Vagina (tissue), 2 donors: ENCODE measurements around the gene USF1. TPM values are rescaled to one million over a fixed set of nuclear protein-coding genes. Genes with fewer than 3 reads are reported as not detected.
A peak's percentile ranks its signal among the peaks of the same experiment; 100 is the strongest.

Experiments
- DNase-seq, 2 donors: peaks; one replicate each; pipeline ENCODE4 v3.0.0-alpha.2; 2017; ENCODE audit errors: extremely low spot score in 2 of 2
- H3K27ac ChIP-seq: fragments of 200-600 bp; sonication (generic); one replicate; pipeline ENCODE4 v1.5.1; 2019
- H3K27me3 ChIP-seq: fragments of 200-600 bp; sonication (generic); one replicate; pipeline ENCODE4 v1.5.1; 2019
- H3K36me3 ChIP-seq, 2 donors: fragments of 200-600 bp; sonication (generic); one replicate each; pipeline ENCODE4 v1.5.1; 2017 to 2019
- H3K4me1 ChIP-seq: fragments of 200-600 bp; sonication (generic); one replicate; pipeline ENCODE4 v1.5.1; 2019
- H3K4me3 ChIP-seq, 2 donors: fragments of 200-600 bp; sonication (generic); 1 replicate in 1 of 2; 2 replicates in 1 of 2; pipeline ENCODE4 v1.5.1; 2016 to 2019
- H3K9me3 ChIP-seq: fragments of 200-600 bp; sonication (generic); one replicate; pipeline ENCODE4 v1.5.1; 2019
- CTCF ChIP-seq, 3 experiments: fragments of 450-650 bp in 2 of 3; fragments of 200-600 bp in 1 of 3; sonication (generic) in 1 of 3; IDR thresholded peaks; one replicate each; pipeline ENCODE4 v1.5.1; 2017 to 2019; ENCODE audit warnings: antibody characterized with exemption in 3 of 3, mild to moderate bottlenecking in 2 of 3, moderate library complexity in 2 of 3
- POLR2A ChIP-seq, 2 donors: fragments of 450-650 bp; IDR thresholded peaks; one replicate each; pipeline ENCODE4 v1.6.1; 2017; ENCODE audit warnings: antibody characterized with exemption in 2 of 2, mild to moderate bottlenecking in 2 of 2, moderate library complexity in 2 of 2
- POLR2AphosphoS5 ChIP-seq, 2 donors: sonication (generic); formaldehyde crosslinking; IDR thresholded peaks; one replicate each; pipeline ENCODE4 v1.9.0; 2017; ENCODE audit warnings: antibody characterized with exemption in 2 of 2, mild to moderate bottlenecking in 2 of 2, low read depth in 1 of 2; ENCODE audit not compliant: insufficient read depth in 1 of 2
- intact Hi-C: fragments of 100-400 bp; cut with DNase I; formaldehyde crosslinking; loops from one replicate; pipeline ENCODE4 v1.15.1; 2023
- total RNA-seq: library from RNA; depleted of rRNA; stranded (reverse); fragments of >200 nt; gene quantifications from one replicate; pipeline ENCODE4 v1.2.3, GENCODE V29; 2016

USF1 gene
- total RNA-seq, 1 donor from 2014 or later, result 39.0 TPM

DNA sequence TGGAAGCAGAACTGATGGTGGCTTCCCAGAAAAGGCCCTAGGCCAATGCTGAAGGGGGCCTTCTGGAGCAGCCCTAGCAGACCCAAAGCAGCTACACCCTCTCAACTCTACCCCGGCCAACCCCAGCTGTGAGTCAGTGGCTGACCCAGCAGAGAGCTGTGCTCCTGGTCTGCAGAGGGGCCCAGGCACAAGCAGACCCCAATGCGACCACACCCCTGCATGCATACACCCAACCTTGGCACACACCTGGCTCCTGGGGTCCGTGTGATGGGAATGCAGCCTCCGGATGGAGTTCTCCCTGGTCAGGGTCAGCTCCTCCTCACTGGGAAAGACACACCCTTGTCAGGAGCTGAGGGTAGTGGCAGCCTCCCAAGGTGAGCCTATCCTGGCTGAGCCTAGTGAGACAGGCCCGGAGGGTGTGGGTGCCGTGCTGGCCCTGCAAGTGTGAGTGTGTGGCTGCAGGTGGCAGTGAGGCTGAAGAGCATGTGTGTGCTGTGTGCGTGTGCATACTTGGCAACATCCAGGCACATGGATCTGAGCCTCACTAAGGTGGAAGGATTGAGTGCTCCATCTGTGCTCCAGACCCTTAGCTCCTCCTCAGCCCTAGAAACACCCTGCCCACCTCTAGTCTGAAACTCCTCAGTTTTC lies 27.8 kb upstream of the USF1 start:
- TF ChIP-seq POLR2A (IDR thresholded peaks at IDR 0.05) (no peak), POLR2AphosphoS5 (IDR thresholded peaks at IDR 0.05; ENCODE audit: insufficient read depth in 1 of 2, low read depth in 1 of 2) (peak in 1 of 2 donors; percentile 33)
- H3K27me3 ChIP-seq, result no peaks in the 10 kb centered on the region
- intact Hi-C loops, result no loop called here
- H3K36me3 ChIP-seq, result no peaks in the 10 kb centered on the region
- peak overlapping the region; percentile 49 for H3K27ac ChIP-seq
- H3K9me3 ChIP-seq, result no peaks in the 10 kb centered on the region
- no peak for DNase-seq
- peaks cover 5% of the 10 kb centered on the region for H3K4me1 ChIP-seq
- H3K4me3 ChIP-seq, result no peak overlapping the region

DNA sequence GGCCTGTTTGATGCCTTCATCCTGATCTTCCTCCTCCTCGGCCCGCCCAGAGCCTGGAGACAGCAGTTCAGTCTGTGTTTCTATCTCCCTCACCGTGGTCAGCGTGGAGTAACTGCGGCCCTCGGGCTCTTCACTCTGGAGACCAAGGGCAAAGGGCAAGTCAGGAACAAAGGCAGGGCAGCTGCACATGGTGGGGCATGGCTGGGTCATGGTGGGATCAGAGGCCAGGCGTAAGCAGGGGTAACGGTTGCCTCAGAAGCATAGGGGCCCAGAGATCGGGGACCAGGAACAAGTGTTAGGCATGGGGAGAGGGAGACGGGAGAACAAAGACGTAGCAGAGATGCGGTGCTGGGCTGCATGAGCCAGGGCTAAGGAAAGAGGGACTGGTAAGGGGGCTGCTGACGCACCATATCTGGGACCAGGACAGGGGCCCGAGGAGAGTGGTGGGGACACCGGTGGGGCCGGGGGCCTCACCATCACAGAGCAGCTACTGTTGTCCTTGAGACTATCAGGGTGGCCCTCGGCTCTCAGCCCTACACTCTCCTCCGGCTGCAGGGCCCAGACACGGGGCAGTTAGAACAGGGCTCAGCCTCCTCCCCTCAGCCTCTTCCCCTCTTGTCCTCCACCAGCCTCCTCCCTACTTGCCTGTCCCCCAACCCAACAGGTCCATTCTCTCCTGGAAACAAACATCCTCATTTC lies 27.1 kb upstream of the USF1 start:
- Histone ChIP-seq H3K27ac (peak overlapping the region; percentile 35), H3K27me3 (no peaks in the 10 kb centered on the region), H3K36me3 (no peaks in the 10 kb centered on the region), H3K4me3 (no peak overlapping the region), H3K4me1 (peaks cover 5% of the 10 kb centered on the region), H3K9me3 (no peaks in the 10 kb centered on the region)
- intact Hi-C loops, result no loop called here
- DNase-seq, result no peak
- TF ChIP-seq CTCF (IDR thresholded peaks at IDR 0.05) (no peak), POLR2AphosphoS5 (IDR thresholded peaks at IDR 0.05; ENCODE audit: insufficient read depth in 1 of 2, low read depth in 1 of 2) (no peak), POLR2A (IDR thresholded peaks at IDR 0.05) (no peak)

GRCh38 chr1:161071886-161072371 lies 26.2 kb upstream of the USF1 start:
- no peak for DNase-seq
- Histone ChIP-seq H3K4me1 (peaks cover 5% of the 10 kb centered on the region), H3K36me3 (no peaks in the 10 kb centered on the region), H3K27me3 (no peaks in the 10 kb centered on the region), H3K27ac (no peak overlapping the region), H3K9me3 (no peaks in the 10 kb centered on the region), H3K4me3 (no peak overlapping the region)
- intact Hi-C loops, result no loop called here
- TF ChIP-seq POLR2AphosphoS5 (IDR thresholded peaks at IDR 0.05; ENCODE audit: insufficient read depth in 1 of 2, low read depth in 1 of 2), result no peak
- TF ChIP-seq CTCF (IDR thresholded peaks at IDR 0.05), result peak in 1 of 3 experiments; percentile 27

DNA sequence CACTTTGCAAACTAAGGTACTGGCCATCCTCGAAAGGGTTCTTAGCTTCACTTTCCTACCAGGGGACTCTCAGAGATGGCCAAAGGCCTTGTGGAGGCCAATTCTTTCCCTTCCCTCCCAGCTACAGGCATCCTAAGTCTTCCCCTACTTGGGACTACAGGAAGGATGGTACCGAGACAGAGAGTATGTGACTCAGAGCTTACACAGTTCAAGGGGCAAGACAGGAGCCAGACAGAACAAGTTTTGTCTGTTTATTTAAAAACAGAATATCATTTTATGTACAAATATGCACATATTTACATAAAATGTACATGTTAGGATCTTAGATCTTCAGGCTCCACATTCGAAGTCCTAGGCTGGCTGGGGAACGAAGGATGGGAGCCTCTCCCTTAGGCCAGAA lies 25.0 kb upstream of the USF1 start:
- Histone ChIP-seq H3K4me1 (peaks cover 5% of the 10 kb centered on the region), H3K27ac (no peak overlapping the region), H3K27me3 (no peaks in the 10 kb centered on the region), H3K9me3 (no peaks in the 10 kb centered on the region), H3K4me3 (no peak overlapping the region), H3K36me3 (no peaks in the 10 kb centered on the region)
- intact Hi-C loops, result no loop called here
- no peak for DNase-seq
- TF ChIP-seq POLR2AphosphoS5 (IDR thresholded peaks at IDR 0.05; ENCODE audit: insufficient read depth in 1 of 2, low read depth in 1 of 2) (no peak), CTCF (IDR thresholded peaks at IDR 0.05) (no peak), POLR2A (IDR thresholded peaks at IDR 0.05) (no peak)

DNA sequence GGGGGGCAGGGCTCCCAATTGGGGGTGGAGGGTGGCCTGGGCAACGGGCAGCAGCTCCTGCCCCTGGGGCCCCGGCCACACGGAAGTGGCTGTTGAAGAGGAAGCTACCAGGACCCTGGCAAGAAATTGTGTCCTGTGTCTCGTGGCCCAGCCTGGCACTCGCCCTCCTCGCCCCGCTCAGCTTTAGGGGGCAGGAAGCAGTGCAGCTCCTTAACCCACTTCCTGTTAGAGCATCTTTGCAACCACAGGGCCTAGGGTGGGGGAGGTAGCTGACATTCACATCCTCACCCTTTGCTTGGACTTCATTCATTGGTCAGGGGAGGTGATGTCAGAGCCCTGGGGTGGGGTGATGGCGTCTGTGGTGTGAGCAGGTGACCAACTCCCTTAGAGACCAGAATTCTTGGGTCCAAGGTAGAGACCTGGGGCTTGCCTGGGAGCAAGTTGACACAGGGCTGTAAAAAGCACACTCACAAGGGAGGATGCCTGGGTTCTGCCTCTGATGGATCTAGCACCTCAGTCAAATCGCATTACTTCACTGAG lies 24.0 kb upstream of the USF1 start, which contains the start of gene ARHGAP30:
TSS of gene ARHGAP30 (minus strand) at position 161 of the 540 bp plus-strand sequence. CDS start 267 bp downstream, outside the sequence.
- Histone ChIP-seq H3K27me3 (no peaks in the 10 kb centered on the region), H3K36me3 (no peaks in the 10 kb centered on the region), H3K27ac (peak within 1 kb of the TSS; percentile 59), H3K4me3 (peak within 1 kb of the TSS; percentile 24 to 42), H3K9me3 (no peaks in the 10 kb centered on the region), H3K4me1 (peaks cover 5% of the 10 kb centered on the region)
- DNase-seq, result no peak
- intact Hi-C loops, result no loop called here
- TF ChIP-seq POLR2AphosphoS5 (IDR thresholded peaks at IDR 0.05; ENCODE audit: insufficient read depth in 1 of 2, low read depth in 1 of 2) (peak in 1 of 2 donors; percentile 60), POLR2A (IDR thresholded peaks at IDR 0.05) (no peak)
